Spleen (tissue), 7 donors: ENCODE measurements around the gene DHX29.

Experiments
- POLR2AphosphoS5 ChIP-seq, 3 donors: sonication (generic); formaldehyde crosslinking; IDR thresholded peaks; one replicate each; pipeline ENCODE4 v1.5.1; 2017; ENCODE audit warnings: antibody characterized with exemption in 3 of 3
- TF ChIP-seq, protein P1 (sequence below), 11 experiments: fragments of 200-600 bp in 7 of 11; fragments of 450-650 bp in 4 of 11; sonication (generic) in 4 of 11; IDR thresholded peaks in 8 of 11; conservative IDR thresholded peaks in 3 of 11; 1 replicate in 7 of 11; 2 replicates in 4 of 11; pipeline versions ENCODE4 v1.4.0 to v1.8.0; 2016 to 2021; ENCODE audit warnings: antibody characterized with exemption in 11 of 11, inconsistent platforms in 4 of 11, mild to moderate bottlenecking in 1 of 11
- donor health status: DM: no; HTN: no; CAD: no; lungs with moderate emphysema.
- donor health status: DM: no; HTN: no; CAD: no.
- donor health status: DM: no; HTN: no; CAD: no.

DNA sequence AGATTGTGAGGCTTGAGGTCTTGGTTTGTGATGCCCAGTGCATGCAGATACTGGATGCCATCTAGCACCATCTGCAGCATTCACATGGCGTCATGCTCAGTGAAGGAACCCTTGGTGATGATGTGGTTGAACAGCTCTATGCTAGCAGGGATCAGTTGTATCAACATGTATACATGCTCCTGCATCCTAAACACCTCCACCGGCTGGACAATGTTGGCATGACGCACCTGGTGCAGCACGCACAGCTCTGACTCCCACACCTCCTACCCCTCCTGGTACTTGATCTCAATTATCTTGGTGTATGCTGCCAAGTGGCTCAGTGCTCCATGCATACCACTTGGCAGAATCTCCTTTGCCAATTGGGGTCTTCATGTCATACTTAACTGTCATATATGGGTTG is 49.4 kb upstream of the DHX29 start:
- TF ChIP-seq, protein P1, sequence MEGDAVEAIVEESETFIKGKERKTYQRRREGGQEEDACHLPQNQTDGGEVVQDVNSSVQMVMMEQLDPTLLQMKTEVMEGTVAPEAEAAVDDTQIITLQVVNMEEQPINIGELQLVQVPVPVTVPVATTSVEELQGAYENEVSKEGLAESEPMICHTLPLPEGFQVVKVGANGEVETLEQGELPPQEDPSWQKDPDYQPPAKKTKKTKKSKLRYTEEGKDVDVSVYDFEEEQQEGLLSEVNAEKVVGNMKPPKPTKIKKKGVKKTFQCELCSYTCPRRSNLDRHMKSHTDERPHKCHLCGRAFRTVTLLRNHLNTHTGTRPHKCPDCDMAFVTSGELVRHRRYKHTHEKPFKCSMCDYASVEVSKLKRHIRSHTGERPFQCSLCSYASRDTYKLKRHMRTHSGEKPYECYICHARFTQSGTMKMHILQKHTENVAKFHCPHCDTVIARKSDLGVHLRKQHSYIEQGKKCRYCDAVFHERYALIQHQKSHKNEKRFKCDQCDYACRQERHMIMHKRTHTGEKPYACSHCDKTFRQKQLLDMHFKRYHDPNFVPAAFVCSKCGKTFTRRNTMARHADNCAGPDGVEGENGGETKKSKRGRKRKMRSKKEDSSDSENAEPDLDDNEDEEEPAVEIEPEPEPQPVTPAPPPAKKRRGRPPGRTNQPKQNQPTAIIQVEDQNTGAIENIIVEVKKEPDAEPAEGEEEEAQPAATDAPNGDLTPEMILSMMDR (IDR thresholded peaks at IDR 0.05 in 8 of 11, conservative IDR thresholded peaks at IDR 0.05 in 3 of 11): no peak
- TF ChIP-seq POLR2AphosphoS5 (IDR thresholded peaks at IDR 0.05): no peak
